NCI-H128 (cell line): ENCODE data around the gene DNAL4.

Experiments used
- DNase-seq: peaks from one replicate; lab custom pipeline; 2025; ENCODE audit not compliant: unreplicated experiment; lab: John Stamatoyannopoulos, UW

DNAL4 gene

GRCh38 chr22:38760477-38761201 lies 33.3 kb downstream of the DNAL4 start:
- DNase-seq: no peak

DNA sequence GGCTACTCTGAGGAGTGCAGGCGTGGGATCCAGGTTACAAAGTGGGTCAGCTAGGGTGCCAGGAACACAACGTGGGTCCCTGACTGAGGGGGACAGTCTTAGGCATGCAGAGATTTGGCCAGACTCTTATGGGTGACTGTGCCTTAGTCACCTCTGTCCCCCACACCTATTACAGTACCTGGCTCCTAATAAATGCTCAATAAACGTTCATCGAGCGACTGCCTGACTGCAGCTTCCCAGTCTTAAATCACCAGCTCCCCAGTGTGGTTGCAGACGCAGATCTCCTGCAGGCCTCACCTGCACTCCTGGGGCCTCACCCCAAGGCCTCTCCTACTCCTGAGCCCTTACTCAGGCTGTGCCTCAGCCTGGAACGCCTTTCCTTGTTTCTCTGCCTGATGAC lies 34.9 kb downstream of the DNAL4 start:
- no peak for DNase-seq

DNA sequence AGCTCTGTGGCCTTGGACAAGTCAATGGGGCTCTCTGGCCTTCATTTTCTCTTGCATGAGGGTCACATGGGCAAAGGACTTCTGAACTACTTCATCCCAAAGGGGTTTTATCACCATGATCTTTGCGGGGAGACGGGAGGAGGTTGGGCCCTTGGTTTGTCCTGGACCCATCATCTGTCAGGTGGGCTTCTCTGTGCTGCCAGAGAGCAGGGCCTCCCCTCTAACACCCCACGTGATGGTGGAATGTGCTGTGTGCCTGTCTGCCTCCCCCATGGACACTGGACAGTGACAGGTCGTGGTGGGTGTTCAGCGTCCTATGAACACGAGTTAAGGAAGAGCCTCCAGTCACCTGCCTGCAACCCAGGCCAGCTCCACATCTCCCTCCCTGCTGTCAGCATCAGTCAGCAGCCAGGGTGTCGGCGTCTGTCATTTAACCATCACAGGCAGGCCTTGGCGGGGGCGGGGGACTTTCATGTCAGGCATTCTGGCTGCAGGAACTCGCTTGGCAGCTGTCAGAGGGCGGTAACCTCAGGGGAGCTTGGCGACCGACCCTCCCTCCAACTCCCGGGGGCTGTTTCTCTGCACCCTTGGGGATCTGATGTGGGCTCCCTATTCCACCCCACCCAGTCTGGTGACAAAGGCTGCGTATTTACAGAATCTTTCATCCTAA lies 35.5 kb downstream of the DNAL4 start:
- DNase-seq: no peak

- no peak for DNase-seq
Measured at GRCh38 chr22:38757464-38757757, 36.5 kb downstream of the DNAL4 start.

DNA sequence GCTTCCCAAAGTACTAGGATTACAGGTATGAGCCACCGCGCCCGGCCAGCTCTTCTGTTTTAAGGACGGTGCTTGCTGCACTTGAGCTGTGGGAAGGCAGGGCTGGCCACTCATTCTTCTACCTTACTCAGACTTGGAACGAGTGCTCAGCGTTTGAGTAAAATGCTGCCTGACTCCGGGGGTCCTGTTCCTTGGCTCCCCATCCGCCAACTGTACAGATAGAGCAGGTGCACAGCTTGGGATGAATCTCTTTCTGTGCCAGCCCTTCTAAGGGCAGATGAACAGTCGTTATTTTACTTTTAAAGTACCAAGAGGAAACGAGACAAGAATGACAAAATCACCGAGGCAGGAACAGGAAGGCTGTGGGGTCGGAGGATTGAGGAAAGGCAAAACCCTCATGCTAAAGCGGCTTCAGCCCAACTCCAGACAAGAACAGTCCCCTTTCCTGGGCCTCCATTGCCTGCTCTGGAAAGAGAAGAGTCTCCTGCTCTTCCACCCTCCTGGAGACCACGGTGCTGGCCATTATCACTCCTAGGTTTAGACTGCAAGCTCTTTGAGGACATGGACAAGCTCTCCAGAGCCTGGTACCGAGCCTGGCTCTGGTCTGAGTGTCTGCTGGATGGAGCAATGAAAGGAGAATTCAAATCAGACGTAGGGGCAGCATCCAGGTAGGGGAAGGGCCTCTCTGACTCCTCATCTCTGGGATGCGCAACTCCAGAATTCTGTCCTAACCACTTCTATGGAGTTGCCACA lies 37.1 kb downstream of the DNAL4 start:
- DNase-seq: no peak

DNA sequence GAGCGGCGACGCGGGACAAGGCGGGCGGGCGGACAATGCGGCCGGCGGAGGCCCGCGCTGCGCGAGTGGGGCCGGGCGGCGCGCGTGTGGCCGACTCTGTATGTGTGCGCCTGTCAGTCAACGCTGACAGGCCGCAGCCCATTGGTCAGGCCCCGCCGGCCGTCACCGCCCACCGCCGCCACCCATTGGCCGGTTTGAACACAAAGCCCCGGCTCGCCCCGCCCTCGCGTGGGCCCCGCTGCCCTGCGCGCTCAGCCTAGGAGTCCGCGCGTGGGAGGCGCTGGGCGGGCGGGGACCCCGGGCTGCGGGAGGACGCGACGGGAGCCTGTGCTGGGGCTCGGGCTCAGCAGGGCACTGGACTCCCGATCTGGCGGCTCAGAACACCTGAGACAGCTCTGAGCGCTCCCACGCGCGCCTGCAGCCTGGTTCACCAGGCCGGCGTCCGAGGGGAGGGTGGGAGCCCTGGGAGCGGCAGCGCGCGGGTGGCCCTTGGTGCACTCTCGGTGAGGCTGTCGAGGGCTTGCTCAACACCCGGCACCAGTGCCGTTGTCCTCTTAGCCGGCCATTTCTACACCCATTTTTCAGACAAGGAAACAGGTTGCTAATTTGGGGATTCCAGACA lies 37.9 kb downstream of the DNAL4 start, which contains the start of gene SUN2:
Gene SUN2, minus strand, starts transcription at position 88 of the 622 bp plus-strand sequence. CDS start 3,370 bp downstream, outside the sequence.
- DNase-seq: peak; percentile 63

GRCh38 chr22:38755155-38755910 lies 38.6 kb downstream of the DNAL4 start:
- DNase-seq: no peak

GRCh38 chr22:38754751-38755154 lies 39.2 kb downstream of the DNAL4 start:
- DNase-seq: no peak

GRCh38 chr22:38753948-38754750 lies 39.8 kb downstream of the DNAL4 start:
- DNase-seq: no peak

DNA sequence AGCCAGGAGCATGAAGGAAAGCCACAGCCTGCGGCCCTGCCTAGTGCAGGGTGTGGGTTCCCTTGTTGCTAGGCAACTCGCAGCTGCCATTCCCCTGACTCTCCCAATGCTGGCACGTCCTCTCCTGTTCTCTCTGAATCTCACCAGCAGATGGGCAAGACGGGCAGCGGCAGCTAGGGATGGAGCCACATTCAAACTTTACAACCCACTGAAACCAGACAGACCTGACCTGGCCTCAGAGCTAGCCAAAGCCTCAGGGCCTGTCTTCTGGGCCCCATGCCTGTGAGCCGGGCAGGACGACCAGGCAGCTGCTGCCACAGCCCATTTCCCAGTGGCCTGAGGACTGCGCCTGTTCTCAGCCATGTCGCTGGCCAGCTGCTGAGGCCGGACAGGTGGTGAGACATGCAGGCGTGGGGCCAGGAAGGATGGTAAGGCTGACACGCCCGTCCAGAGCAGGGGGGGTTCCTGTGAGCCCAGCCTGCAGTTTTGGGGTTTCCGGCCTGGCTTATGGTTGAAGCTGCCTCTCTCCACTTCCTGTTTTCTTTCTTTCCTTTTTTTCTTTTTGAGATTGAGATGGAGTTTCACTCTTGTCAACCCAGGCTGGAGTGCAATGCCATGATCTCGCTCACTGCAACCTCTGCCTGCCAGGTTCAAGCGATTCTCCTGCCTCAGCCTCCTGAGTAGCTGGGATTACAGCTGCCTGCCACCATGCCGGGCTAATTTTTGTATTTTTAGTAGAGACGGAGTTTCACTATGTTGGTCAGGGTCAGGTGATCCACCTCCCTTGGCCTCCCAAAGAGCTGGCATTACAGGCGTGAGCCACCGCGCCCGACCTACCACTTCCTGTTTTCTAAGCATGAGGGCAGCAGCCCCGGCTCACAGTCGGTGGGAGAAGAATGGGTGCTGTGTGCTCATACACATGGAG lies 42.3 kb downstream of the DNAL4 start:
- DNase-seq: no peak

GRCh38 chr22:38751066-38751421 lies 42.9 kb downstream of the DNAL4 start:
- DNase-seq: no peak

- no peak for DNase-seq
Measured at GRCh38 chr22:38750638-38751037, 43.3 kb downstream of the DNAL4 start.

DNA sequence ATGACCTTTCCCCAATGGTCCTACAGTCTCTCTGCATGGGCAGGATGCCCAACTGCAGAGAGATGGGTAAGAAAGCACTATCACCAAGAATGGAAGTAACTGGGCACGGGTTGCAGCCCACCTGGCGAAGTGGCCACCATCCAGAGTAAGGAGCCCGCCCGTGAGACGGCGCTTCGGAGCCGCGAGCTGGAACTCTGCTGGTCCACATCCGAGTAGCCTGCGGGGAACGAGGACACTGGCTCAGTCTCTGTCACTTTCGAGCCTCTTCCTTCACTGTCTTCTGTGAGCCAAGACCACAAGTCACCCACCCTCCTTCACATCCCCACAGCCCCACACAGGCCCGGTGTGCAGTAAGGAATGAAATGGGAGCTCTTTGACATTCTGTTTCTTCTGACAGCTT lies 43.8 kb downstream of the DNAL4 start:
- no peak for DNase-seq

- DNase-seq: no peak
Measured at GRCh38 chr22:38748487-38749136, 45.3 kb downstream of the DNAL4 start.

DNA sequence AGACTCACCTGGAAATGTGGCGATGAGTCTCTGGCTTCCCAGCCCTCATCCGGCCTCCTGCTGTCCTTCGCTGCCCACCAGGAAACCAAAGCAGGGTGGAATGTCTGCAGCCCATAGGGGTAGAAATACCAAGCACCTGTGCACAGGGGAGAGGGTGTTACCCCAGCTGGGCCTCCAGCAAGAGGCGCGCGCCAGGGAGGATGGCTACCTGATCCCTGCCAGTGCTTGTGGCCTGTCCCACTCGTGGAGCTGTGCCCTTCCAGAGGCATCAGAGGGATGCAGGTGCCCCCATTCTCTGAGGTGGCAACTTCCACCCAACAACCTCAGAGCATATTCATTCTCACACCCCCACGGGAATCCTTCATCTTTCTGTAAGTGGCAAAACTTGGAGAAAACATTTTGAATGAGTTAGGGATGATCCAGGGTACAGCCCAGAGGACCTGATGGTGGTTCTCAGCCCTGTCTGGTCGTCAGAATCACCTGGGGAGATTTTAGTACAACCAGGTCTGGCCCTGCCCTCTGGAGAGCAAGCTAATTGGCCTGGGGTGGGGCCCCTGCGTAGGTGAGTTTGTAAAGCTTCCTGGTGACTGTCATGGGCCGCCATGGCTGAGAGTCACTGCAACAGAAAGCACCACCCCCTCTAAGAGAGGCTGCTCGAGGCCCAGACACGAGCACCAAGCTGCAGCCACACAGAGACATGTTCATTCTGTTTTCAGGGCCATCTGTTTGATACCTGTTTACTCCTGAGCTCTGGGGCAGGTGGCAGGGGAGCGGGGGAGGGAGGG lies 48.1 kb downstream of the DNAL4 start:
- no peak for DNase-seq

GRCh38 chr22:38744981-38745380 lies 49.0 kb downstream of the DNAL4 start:
- DNase-seq: no peak

GRCh38 chr22:38742176-38742942 lies 51.6 kb downstream of the DNAL4 start:
- no peak for DNase-seq
